Endothelial cell (in vitro differentiated cells): ENCODE measurements around the gene HUS1B. TPM values are rescaled to one million over a fixed set of nuclear protein-coding genes. Genes with fewer than 3 reads are reported as not detected.
"Not testable (repeated sequence)": the region's sequence is repeated elsewhere in the genome, so short reads cannot be mapped to it uniquely, and the experiment has no call there.

Experiments
- DNase-seq: peaks from one replicate; pipeline ENCODE4 v3.0.0; 2021; ENCODE audit warnings: low spot score
- H3K27ac Mint-ChIP-seq: one replicate; pipeline ENCODE4 v1.8.0; 2021; ENCODE audit warnings: mixed read lengths, inconsistent platforms; ENCODE audit not compliant: unreplicated experiment
- H3K27me3 Mint-ChIP-seq: one replicate; pipeline ENCODE4 v1.8.0; 2021; ENCODE audit warnings: mild to moderate bottlenecking, moderate library complexity, mixed read lengths, inconsistent platforms; ENCODE audit not compliant: unreplicated experiment
- H3K36me3 Mint-ChIP-seq: one replicate; pipeline ENCODE4 v1.8.0; 2021; ENCODE audit warnings: mild to moderate bottlenecking, low read depth, mixed read lengths, inconsistent platforms; ENCODE audit not compliant: unreplicated experiment
- H3K4me1 Mint-ChIP-seq: one replicate; pipeline ENCODE4 v1.8.0; 2021; ENCODE audit warnings: mild to moderate bottlenecking, mixed read lengths, inconsistent platforms; ENCODE audit not compliant: unreplicated experiment
- H3K4me3 Mint-ChIP-seq: one replicate; pipeline ENCODE4 v1.8.0; 2021; ENCODE audit warnings: mild to moderate bottlenecking, mixed read lengths, inconsistent platforms; ENCODE audit not compliant: unreplicated experiment
- H3K9me3 Mint-ChIP-seq: one replicate; pipeline ENCODE4 v1.8.0; 2021; ENCODE audit warnings: mixed read lengths, inconsistent platforms; ENCODE audit not compliant: unreplicated experiment
- CTCF ChIP-seq: fragments of 200-600 bp; sonication (generic); IDR thresholded peaks from one replicate; pipeline ENCODE4 v1.5.0; 2021; ENCODE audit warnings: antibody characterized with exemption; ENCODE audit not compliant: unreplicated experiment
- total RNA-seq: library from RNA; stranded (reverse); fragmentation: NEBNext Ultra II Directional; extraction: Animal tissue kit (Norgen Biotek cat#: 25700); gene quantifications from one replicate; pipeline ENCODE4 v1.2.1, GENCODE V29; 2021; ENCODE audit not compliant: unreplicated experiment

The HUS1B gene
- total RNA-seq, 1 donor from 2014 or later, result 0.72 TPM

DNA sequence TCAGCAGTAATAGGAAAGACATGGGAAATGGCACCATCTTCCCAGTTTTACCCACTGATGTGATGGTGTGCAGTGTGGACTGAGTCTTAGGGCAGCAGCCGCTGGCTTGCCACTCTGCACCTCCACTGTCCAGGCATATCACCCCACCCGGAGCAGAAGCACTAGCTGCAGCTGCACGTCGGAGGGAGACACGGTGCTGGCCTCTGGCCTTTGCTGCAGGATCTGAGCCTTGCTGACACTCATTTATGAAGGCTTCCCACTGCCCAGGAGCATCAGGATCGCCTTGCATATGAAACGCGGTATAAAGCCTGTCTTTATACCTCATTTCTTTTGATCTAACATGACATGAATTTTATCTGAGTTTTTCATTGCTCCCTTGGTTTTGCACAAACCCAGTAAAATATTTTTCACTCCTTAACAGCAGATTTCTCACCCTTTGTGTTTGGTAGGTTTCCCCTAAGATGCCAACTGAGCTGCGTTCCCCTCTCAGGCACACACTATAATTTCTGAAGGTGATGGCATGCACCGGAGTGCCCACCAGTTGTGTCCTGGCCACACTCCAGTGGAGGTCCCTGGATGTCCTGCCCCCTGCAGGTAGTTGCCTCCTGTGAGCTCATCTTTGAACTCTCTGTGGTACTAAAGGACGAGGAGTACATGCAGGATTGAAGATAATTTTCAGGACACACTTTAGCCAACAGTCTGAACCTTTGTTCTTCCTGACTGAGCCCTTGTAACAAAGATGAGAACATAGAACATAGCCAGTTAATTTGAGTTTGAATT is 45.0 kb upstream of the HUS1B start:
- DNase-seq, result peak; percentile 21
- Mint-ChIP-seq H3K4me1 (peaks cover 4% of the 10 kb centered on the region), H3K4me3 (no peak overlapping the region), H3K36me3 (no peaks in the 10 kb centered on the region), H3K27me3 (peaks cover 2% of the 10 kb centered on the region), H3K9me3 (no peaks in the 10 kb centered on the region), H3K27ac (no peak overlapping the region)
- peak; percentile 29 for TF ChIP-seq CTCF

- DNase-seq, result no peak
- TF ChIP-seq CTCF, result no peak
- Mint-ChIP-seq H3K4me1 (peaks cover 4% of the 10 kb centered on the region), H3K9me3 (no peaks in the 10 kb centered on the region), H3K27ac (no peak overlapping the region), H3K27me3 (peaks cover 2% of the 10 kb centered on the region), H3K4me3 (no peak overlapping the region), H3K36me3 (no peaks in the 10 kb centered on the region)
These were observed 44.3 kb upstream of the HUS1B start for GRCh38 chr6:701215-701614.

GRCh38 chr6:700490-700889 is 43.6 kb upstream of the HUS1B start:
- DNase-seq, result no peak
- no peak for TF ChIP-seq CTCF
- Mint-ChIP-seq H3K27me3 (peaks cover 6% of the 10 kb centered on the region), H3K4me1 (peaks cover 4% of the 10 kb centered on the region), H3K4me3 (no peak overlapping the region), H3K9me3 (no peaks in the 10 kb centered on the region), H3K27ac (no peak overlapping the region), H3K36me3 (no peaks in the 10 kb centered on the region)

DNA sequence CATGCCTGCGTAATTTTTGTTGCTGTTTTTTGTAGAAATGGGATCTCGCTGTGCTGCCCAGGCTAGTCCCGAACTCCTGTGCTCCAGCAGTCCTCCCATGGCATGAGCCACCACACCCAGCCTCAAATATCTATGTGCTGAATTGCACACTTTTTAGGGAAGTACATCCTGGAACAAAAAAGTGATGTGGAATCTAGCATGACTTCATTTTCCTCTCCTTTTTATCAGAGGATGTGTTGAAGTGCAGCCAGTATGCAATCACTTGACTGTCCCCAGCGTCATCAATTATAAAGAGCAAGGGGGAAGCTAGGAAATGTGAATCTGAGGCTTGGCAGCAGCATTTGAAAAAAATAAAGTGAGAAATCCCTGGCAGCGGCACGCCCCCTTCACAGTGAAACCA is 42.4 kb upstream of the HUS1B start:
- no peak for TF ChIP-seq CTCF
- no peak for DNase-seq
- no peak overlapping the region for H3K4me3 Mint-ChIP-seq
- H3K4me1 Mint-ChIP-seq, result peaks cover 4% of the 10 kb centered on the region
- no peak overlapping the region for H3K27ac Mint-ChIP-seq
- H3K27me3 Mint-ChIP-seq, result peaks cover 7% of the 10 kb centered on the region
- H3K36me3 Mint-ChIP-seq, result no peaks in the 10 kb centered on the region
- no peaks in the 10 kb centered on the region for H3K9me3 Mint-ChIP-seq

- H3K27ac Mint-ChIP-seq, DNase-seq, H3K9me3 Mint-ChIP-seq, H3K36me3 Mint-ChIP-seq: not testable (repeated sequence)
- peak overlapping the region; percentile 62 for H3K4me3 Mint-ChIP-seq
- H3K27me3 Mint-ChIP-seq, result peaks cover 13% of the 10 kb centered on the region
- H3K4me1 Mint-ChIP-seq, result peaks cover 14% of the 10 kb centered on the region
These were observed 37.7 kb upstream of the HUS1B start for GRCh38 chr6:694431-695126.
